GOT3 (cell line): ENCODE measurements around the gene TMPRSS9.
"Not testable (repeated sequence)": the region's sequence is repeated elsewhere in the genome, so short reads cannot be mapped to it uniquely, and the experiment has no call there.

ENCODE experiments used
- DNase-seq: peaks from one replicate; lab custom pipeline; 2025; ENCODE audit warnings: mixed read lengths; lab: John Stamatoyannopoulos, UW

TMPRSS9 gene

DNA sequence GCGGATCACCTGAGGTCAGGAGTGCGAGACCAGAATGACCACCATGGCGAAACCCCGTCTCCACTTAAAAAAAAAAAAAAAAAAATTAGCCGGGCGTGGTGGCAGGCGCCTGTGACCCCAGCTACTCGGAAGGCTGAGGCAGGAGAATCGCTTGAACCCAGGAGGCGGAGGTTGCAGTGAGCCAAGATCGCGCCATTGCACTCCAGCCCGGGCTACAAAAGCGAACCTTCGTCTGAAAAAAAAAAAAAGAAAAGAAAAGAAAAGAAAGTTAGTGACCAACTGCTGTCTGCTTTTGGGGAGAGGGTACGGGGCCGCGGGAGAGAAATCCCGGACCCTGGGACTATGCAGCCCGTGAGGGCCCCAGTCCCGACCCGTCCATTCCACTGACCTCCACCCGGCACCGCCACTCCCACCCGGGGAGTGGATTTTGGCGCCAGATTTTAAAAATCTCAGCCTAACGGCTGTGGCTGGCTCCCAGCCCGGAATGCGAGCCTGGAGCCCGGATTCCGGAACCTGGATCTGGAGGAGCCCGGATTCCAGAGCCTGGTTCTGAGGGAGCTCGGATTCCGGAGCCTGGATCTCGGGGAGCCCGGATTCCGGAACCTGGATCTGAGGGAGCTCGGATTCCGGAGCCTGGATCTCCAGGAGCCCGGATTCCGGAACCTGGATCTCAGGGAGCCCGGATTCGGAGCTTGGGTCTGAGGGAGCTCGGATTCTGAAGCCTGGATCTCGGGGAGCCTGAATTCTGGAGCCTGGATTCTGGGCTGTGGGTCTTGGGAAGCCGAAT lies 102.8 kb downstream of the TMPRSS9 start:
- peak; percentile 81 for DNase-seq

DNA sequence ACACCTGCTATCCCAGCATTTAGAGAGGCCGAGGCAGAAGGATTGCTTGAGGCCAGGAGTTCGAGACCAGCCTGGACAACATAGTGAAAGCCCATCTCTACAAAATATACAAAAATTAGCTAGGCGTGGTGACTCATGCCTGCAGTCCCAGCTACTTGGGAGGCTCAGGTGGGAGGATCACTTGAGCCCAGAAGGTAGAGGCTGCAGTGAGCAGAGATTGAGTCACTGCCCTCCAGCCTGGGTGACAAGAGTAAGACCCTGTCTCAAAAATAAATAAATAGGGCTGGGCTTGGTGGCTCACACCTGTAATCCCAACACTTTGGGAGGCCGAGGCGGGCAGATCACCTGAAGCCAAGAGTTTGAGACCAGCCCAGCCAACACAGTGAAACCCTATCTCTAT lies 103.6 kb downstream of the TMPRSS9 start:
- DNase-seq: not testable (repeated sequence)

DNA sequence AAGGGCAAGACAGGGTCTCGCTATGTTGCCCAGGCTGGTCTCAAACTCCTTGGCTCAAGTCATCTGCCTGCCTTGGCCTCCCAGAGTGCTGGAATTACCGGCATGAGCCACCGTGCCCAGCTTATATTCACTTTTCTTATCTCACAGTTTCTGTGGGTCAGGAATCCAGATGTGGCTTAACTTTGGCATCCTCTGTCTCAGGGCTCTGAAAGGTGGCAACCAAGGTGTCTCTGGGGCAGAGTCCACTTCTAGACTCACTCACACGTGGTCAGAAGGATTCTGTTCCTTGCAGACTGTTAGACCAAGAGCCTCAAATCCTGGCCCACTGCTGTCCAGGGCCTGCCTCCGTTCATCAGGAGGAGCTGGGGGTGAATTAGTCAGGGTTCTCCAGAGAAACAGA lies 104.3 kb downstream of the TMPRSS9 start:
- DNase-seq: no peak

DNA sequence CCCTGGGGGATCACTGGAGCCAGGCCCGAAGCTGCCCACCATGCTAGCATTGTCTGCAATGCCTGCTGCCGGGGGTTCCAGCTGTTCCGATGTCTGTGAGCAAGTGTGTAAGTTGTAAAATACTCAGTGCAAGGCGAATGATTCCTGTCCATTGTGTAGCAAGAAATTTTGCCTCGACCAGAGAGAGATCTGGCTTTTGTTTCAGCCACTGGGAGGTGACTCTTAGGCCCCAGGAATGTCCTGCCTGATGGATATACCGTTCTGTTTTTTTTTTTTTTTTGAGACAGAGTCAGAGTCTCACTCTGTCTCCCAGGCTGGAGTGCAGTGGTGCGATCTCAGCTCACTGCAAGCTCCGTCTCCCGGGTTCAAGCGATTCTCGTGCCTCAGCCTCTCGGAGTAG lies 108.5 kb downstream of the TMPRSS9 start:
- DNase-seq: no peak

DNA sequence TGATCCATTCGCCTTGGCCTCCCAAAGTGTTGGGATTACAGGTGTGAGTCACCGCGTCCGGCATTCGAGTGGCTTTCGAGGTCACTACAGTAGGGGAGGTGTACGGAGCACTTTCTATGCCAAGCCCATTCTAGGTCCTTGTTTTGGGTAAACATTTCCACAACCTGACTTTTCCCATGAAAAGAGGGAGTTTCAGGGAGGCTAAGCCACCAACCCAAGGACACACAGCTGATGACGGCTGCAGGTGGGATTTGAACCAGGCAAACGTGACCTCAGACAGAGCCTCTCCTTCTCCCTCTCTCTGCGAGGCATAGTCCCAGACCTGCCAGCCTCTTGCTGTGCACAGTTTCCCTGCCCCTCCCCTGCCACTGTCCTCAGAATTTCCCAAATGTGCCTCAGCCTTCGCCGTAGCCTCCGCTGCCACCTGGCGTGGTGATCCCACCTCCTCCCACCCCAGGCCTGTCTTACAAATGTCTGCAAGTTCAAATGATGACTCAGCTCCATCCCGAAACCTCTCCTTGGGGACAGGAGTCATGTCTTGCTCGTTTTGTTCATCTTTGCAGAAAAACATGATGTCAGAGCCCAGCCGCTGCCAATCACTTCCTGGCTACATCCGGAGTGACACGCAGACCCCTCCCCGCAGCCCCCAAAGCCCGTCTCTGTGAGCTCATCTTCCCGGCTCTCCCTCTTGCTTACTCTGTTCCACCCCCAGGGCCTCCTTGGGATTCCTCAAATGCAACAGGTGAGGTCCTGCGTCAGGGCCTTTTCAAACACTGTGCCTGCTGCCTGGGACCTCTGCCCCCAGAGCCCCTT lies 109.2 kb downstream of the TMPRSS9 start:
- DNase-seq: peak; percentile 45

DNA sequence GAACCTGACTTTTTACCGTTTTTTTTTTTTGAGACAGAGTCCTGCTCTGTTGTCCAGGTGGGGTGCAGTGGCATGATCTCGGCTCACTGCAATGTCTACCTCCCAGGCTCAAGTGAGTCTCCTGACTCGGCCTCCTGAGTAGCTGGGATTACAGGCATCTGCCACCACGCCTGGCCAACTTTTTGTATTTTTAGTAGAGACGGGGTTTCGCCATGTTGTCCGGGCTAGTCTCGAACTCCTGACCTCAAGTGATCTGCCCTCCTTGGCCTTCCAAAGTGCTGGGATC lies 109.8 kb downstream of the TMPRSS9 start:
- DNase-seq: not testable (repeated sequence)

DNA sequence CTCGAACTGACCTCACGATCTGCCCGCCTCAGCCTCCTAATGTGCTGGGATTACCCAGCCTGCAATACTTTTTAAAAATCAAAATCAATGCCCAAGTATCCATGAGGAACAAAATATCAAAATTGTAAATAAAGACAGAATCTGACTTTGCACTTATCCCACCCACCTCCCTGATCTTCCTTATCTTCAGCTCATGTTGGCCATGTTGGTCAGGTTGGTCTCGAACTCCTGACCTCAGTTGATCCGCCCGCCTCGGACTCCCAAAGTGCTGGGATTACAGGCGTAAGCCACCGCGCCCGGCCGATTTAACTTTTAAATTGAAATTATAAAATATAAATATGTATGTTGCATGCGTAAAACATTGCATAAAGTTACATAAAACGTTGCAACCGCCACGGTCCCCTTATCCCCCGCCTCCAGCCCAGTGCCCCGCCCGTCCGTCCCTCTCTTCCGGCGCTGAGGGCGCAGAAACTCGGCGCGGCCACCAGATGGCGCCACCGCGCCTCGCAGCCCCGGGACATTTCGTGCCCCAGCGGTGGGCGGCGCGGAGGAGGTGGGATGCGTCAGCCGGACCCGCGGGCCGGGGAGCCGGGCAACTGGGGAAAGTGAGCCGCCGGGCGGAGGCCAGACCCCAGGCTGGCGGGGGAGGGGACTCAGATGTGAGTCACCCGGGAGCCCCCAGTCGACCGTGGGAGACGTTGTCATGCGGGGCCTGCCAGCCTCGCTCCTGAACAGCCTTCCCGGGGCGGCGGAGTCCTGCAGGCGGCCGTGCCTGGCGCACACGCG lies 114.4 kb downstream of the TMPRSS9 start:
- DNase-seq: peak; percentile 84

DNA sequence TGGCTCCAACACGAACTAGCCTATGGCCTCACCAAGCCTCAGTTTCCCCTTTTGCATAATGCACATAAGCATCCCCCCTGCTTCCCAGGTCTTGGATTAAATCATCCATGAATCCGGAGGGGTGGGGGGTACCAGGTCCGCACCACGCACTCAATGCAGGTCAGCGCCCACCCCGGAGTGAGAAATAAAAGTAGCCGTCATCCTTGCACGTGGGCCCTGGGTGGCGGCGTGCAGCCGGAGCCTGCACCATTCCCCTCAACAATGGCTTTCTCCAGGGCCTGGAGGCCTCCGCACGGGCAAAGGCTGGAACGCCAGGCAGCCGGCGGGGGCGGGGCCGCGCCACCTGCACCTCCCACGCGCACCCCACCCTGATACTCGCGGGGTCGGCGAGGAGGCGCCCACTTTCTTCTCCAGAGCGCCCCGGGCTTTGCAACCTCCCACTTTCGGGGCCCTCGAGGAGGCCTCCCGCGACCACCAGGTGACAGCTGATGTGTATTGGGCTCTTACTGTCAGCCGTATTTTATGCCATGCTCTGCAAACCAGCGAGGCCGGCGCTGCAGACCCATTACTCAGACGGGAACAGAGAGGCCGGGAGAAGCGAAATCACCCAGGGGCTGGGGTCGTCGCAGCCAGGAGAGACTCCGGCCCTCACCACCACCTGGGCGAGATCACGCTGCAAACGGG lies 115.1 kb downstream of the TMPRSS9 start:
- DNase-seq: no peak
